ENCODE measurements around the gene PHEX. TPM values are rescaled to one million over a fixed set of nuclear protein-coding genes. Genes with fewer than 3 reads are reported as not detected.

Gene PHEX
- total RNA-seq, 4 donors from 2014 or later: under 0.01 to 0.34 TPM; not detected in 2

- TF ChIP-seq, protein P1, sequence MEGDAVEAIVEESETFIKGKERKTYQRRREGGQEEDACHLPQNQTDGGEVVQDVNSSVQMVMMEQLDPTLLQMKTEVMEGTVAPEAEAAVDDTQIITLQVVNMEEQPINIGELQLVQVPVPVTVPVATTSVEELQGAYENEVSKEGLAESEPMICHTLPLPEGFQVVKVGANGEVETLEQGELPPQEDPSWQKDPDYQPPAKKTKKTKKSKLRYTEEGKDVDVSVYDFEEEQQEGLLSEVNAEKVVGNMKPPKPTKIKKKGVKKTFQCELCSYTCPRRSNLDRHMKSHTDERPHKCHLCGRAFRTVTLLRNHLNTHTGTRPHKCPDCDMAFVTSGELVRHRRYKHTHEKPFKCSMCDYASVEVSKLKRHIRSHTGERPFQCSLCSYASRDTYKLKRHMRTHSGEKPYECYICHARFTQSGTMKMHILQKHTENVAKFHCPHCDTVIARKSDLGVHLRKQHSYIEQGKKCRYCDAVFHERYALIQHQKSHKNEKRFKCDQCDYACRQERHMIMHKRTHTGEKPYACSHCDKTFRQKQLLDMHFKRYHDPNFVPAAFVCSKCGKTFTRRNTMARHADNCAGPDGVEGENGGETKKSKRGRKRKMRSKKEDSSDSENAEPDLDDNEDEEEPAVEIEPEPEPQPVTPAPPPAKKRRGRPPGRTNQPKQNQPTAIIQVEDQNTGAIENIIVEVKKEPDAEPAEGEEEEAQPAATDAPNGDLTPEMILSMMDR (IDR thresholded peaks at IDR 0.05; ENCODE audit: low read depth): no peak
Measured at GRCh38 chrX:22095286-22095685, 63.2 kb downstream of the PHEX start.

DNA sequence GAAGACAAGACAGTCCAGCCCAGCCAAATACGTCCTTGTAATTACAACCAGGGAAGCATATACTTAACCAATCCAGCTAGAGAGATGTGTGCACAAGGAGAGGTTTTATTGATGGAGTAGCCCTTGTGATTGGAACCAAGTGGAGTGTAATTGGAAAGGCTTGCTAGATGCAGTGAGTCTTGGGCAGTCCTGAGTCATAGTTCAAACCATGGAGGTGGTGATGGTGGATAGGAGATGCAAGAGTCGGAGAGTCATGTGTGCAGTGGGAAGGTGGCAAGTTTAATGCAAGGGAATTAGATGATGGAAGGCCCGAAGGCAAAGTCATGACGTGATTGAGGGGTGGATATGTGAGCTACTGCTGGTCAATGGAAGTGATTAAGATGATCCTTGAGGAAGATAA lies 63.7 kb downstream of the PHEX start:
- TF ChIP-seq, protein P1 (IDR thresholded peaks at IDR 0.05; ENCODE audit: low read depth): no peak

DNA sequence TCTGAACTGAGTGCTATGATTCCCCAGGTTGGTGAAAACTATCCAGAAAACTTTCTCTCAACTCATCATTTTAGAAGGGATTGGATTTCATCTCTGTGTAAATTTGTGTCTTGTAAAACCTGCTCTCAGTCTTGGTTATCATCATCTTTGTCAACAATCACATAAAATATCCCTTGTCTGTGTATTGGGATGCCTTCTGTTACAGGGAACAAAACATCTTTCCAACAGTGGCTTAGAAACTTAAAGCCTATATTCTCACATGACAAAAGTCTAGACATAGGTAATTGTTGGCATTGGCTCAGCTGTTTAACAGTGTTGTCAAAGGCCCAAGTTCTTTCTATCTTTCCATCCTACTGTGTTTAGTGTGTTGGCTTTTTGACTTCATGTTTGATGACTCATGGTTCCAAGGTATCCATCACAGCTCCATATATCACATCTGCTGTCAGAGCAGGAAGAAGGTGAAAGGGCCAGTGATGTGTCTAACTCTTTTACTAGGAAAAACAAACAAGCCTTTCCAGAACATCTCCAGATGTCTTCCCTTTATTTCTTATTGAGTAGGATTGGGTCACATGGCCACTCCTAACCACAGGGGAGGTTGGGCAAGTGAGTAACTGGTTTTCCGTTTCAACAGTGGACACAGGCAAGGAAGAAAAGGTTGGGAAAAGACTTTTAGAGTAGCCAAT lies 65.0 kb downstream of the PHEX start:
- TF ChIP-seq, protein P1 (IDR thresholded peaks at IDR 0.05; ENCODE audit: low read depth): no peak

DNA sequence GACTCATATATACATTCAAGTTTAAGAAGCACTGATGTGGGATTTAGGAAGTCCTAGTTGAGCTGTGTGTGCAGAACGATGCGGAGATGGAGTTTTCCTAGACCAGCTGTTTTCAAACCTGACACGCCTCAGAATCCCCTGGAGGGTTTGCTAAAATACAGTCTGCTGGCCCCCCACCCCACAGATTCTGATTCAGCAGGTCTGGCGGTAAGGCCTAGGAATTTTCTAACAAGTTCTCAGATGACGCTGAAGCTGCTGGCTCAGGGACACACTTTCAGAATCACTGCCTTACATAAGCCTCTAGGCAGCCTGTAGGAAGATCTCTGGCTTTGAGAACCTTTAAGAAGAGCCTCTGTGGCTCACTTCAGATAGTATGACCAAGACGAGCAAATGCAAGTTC lies 73.1 kb downstream of the PHEX start:
- TF ChIP-seq, protein P1 (IDR thresholded peaks at IDR 0.05; ENCODE audit: low read depth): no peak

- TF ChIP-seq, protein P1 (IDR thresholded peaks at IDR 0.05; ENCODE audit: low read depth): no peak
Measured at GRCh38 chrX:22105971-22106370, 73.8 kb downstream of the PHEX start.

- TF ChIP-seq, protein P1 (IDR thresholded peaks at IDR 0.05; ENCODE audit: low read depth): no peak
Measured at GRCh38 chrX:22109442-22109841, 77.3 kb downstream of the PHEX start.

DNA sequence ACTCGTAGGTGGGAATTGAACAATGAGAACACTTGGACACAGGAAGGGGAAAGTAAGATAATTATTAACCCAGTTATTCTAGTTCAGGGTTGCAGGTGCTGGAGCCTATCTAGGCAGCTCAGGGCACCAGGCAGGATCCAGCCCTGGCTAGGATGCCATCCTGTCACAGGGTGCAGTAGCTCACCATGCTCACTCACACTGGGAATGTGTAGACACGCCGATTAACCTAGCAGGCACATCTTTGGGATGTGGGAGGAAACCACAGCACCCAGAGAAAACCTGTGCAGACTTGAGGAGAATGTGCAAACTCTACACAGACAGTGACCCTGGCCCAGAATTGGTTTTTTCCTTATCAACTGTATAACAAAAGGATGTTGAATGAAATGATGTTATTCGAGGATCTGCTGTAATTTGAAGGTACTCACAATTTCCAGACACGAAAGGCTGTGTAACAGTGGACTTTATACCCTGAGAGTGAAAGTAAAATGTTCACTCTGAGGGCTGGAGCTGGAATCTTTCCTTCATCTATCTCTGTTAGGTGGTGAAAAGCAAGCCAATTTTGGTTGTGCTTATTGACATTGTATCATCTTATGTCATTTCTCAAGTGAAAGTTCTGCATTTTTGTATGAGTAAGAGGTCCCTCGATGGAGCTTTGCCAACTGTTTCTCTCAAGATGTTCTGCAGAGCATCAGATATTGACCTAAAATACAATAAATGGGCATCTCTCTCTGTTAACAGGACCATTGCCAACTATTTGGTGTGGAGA lies 78.8 kb downstream of the PHEX start:
- TF ChIP-seq, protein P1 (IDR thresholded peaks at IDR 0.05; ENCODE audit: low read depth): no peak
